Measurements from ENCODE around the gene COLEC11. TPM values are rescaled to one million over a fixed set of nuclear protein-coding genes. Genes with fewer than 3 reads are reported as not detected.

The COLEC11 gene
- total and polyA plus RNA-seq, 2 experiments from 2014 or later = 21.5 to 22.6 TPM

DNA sequence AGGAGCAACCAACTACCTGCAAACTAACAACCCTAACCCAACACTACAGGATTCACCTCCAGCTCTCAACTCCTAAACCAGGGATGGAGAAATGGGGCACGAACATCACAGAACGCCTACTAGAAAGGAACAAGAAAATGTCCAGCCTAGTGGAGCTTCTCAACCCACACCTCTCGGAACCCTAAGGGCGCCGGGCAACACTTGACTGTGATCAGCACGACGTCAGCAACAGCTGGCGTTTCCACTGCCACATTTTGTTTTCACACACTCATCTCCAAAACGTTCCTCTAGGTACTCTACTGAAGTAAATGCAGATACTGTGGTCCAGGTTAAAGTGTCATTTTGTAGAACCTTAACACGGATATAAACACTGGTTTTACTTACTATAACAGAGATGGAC lies 41.0 kb upstream of the COLEC11 start:
- Histone ChIP-seq H3K36me3 (replicated peaks; ENCODE audit: insufficient read depth, low read depth) (no peaks in the 10 kb centered on the region), H3K79me2 (peaks cover 41% of the 10 kb centered on the region), H3K4me1 (ENCODE audit: insufficient read depth) (peaks cover 6% of the 10 kb centered on the region), H3K4me2 (no peak overlapping the region), H3K9me3 (ENCODE audit: low read depth) (no peaks in the 10 kb centered on the region), H4K20me1 (ENCODE audit: insufficient read depth, poor library complexity, severe bottlenecking) (no peaks in the 10 kb centered on the region), H3K27ac (no peak overlapping the region), H3K27me3 (no peaks in the 10 kb centered on the region), H3K9me2 (replicated peaks; ENCODE audit: insufficient read depth) (no peaks in the 10 kb centered on the region), H3K4me3 (no peak overlapping the region), H2AFZ (no peak overlapping the region)
- TF ChIP-seq EZH2 (IDR thresholded peaks at IDR 0.05; ENCODE audit: borderline replicate concordance) (no peak), EZH2phosphoT487 (IDR thresholded peaks at IDR 0.05; ENCODE audit: low read depth, severe bottlenecking, unreplicated experiment) (no peak)
- TF ChIP-seq, protein P1, sequence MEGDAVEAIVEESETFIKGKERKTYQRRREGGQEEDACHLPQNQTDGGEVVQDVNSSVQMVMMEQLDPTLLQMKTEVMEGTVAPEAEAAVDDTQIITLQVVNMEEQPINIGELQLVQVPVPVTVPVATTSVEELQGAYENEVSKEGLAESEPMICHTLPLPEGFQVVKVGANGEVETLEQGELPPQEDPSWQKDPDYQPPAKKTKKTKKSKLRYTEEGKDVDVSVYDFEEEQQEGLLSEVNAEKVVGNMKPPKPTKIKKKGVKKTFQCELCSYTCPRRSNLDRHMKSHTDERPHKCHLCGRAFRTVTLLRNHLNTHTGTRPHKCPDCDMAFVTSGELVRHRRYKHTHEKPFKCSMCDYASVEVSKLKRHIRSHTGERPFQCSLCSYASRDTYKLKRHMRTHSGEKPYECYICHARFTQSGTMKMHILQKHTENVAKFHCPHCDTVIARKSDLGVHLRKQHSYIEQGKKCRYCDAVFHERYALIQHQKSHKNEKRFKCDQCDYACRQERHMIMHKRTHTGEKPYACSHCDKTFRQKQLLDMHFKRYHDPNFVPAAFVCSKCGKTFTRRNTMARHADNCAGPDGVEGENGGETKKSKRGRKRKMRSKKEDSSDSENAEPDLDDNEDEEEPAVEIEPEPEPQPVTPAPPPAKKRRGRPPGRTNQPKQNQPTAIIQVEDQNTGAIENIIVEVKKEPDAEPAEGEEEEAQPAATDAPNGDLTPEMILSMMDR (IDR thresholded peaks at IDR 0.05; ENCODE audit: poor library complexity) = no peak
- WGBS (ENCODE audit: low lambda C conversion rate, missing lambda C conversion rate) = 96% methylated on average over 10 of the region's 10 CpGs
- DNase-seq (ENCODE audit: low spot score) = no peak

- H3K4me2 ChIP-seq = peak overlapping the region; percentile 79
- H3K9me3 ChIP-seq (ENCODE audit: low read depth) = no peaks in the 10 kb centered on the region
- no peaks in the 10 kb centered on the region for H3K36me3 ChIP-seq (replicated peaks; ENCODE audit: insufficient read depth, low read depth)
- peak overlapping the region; percentile 94 for H3K4me3 ChIP-seq
- no peak for DNase-seq (ENCODE audit: low spot score)
- H3K9me2 ChIP-seq (replicated peaks; ENCODE audit: insufficient read depth) = no peaks in the 10 kb centered on the region
- no peaks in the 10 kb centered on the region for H3K27me3 ChIP-seq
- peak overlapping the region; percentile 45 for H2AFZ ChIP-seq
- WGBS (ENCODE audit: low lambda C conversion rate, missing lambda C conversion rate) = 1% methylated on average over 39 of the region's 40 CpGs
- TF ChIP-seq EZH2phosphoT487 (IDR thresholded peaks at IDR 0.05; ENCODE audit: low read depth, severe bottlenecking, unreplicated experiment) = no peak
- no peak for TF ChIP-seq EZH2 (IDR thresholded peaks at IDR 0.05; ENCODE audit: borderline replicate concordance)
- TF ChIP-seq, protein P1 (IDR thresholded peaks at IDR 0.05; ENCODE audit: poor library complexity) = no peak
- H4K20me1 ChIP-seq (ENCODE audit: insufficient read depth, poor library complexity, severe bottlenecking) = no peaks in the 10 kb centered on the region
- peaks cover 41% of the 10 kb centered on the region for H3K79me2 ChIP-seq
- peaks cover 6% of the 10 kb centered on the region for H3K4me1 ChIP-seq (ENCODE audit: insufficient read depth)
- H3K27ac ChIP-seq = peak overlapping the region; percentile 95
Observed at GRCh38 chr2:3557639-3558204, 37.2 kb upstream of the COLEC11 start.

DNA sequence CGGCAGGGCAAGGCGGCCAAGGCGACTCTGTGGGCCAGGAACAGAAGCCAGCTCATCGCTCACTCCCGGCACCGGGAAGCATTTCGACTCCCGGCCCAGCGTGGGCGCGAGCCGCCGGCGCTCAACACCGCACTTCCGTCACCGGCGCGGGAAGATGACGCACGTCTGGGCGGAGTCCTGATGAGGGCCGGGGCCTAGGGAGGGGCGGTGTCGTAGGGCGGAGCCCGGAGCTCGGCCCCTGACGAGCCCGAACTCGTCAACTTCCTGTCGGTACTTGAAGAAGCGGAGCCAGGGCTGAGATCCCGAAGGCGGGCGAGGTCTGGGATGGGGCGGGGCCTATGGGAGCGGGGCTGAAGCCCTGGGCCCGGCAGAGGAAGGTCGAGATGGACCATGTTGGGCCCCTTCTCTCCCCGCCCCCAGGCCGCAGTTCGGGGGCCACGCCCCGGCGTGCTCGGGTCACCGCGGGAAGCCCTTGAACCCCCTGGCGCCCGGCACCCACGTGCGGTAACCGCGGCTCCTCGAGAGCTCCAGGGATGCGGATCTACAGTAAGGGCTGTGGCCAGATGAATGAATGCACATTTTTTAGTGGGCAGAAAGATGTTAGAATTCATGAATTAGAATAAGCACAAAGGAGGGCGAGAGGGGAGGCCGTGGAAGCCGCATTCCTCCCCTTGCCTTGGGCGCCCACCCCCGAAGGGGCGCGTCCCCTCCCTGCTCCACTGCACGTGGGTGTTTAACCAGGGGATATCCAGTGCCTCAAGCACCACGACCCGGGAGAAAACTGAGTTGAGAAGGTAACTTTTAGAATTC lies 36.5 kb upstream of the COLEC11 start, which contains the start of gene RNASEH1:
Gene RNASEH1, minus strand, starts transcription at position 129 of the 810 bp plus-strand sequence. Its CDS starts 73 bp downstream, at position 56.
- no peaks in the 10 kb centered on the region for H4K20me1 ChIP-seq (ENCODE audit: insufficient read depth, poor library complexity, severe bottlenecking)
- H3K27me3 ChIP-seq = no peaks in the 10 kb centered on the region
- peak within 1 kb of the TSS; percentile 66 for H2AFZ ChIP-seq
- peak within 1 kb of the TSS; percentile 79 for H3K4me2 ChIP-seq
- TF ChIP-seq, protein P1 (IDR thresholded peaks at IDR 0.05; ENCODE audit: poor library complexity) = no peak
- TF ChIP-seq EZH2 (IDR thresholded peaks at IDR 0.05; ENCODE audit: borderline replicate concordance) (no peak), EZH2phosphoT487 (IDR thresholded peaks at IDR 0.05; ENCODE audit: low read depth, severe bottlenecking, unreplicated experiment) (no peak)
- no peaks in the 10 kb centered on the region for H3K9me3 ChIP-seq (ENCODE audit: low read depth)
- no peaks in the 10 kb centered on the region for H3K36me3 ChIP-seq (replicated peaks; ENCODE audit: insufficient read depth, low read depth)
- H3K9me2 ChIP-seq (replicated peaks; ENCODE audit: insufficient read depth) = no peaks in the 10 kb centered on the region
- peaks cover 41% of the 10 kb centered on the region for H3K79me2 ChIP-seq
- 1% methylated on average over 58 of the region's 67 CpGs for WGBS (ENCODE audit: low lambda C conversion rate, missing lambda C conversion rate)
- peak within 1 kb of the TSS; percentile 94 for H3K4me3 ChIP-seq
- peak within 1 kb of the TSS; percentile 95 for H3K27ac ChIP-seq
- peaks cover 6% of the 10 kb centered on the region for H3K4me1 ChIP-seq (ENCODE audit: insufficient read depth)
- DNase-seq (ENCODE audit: low spot score) = peak; percentile 99

All from hepatocyte (in vitro differentiated cells).